Nucleus accumbens (tissue), 56 donors: ENCODE data around the gene MED25.
"Not testable (repeated sequence)": the region's sequence is repeated elsewhere in the genome, so short reads cannot be mapped to it uniquely, and the experiment has no call there.

Experiments used
- DNase-seq, 56 donors: peaks; one replicate each; lab custom pipeline; 2025; lab: John Stamatoyannopoulos, UW

MED25 gene

DNA sequence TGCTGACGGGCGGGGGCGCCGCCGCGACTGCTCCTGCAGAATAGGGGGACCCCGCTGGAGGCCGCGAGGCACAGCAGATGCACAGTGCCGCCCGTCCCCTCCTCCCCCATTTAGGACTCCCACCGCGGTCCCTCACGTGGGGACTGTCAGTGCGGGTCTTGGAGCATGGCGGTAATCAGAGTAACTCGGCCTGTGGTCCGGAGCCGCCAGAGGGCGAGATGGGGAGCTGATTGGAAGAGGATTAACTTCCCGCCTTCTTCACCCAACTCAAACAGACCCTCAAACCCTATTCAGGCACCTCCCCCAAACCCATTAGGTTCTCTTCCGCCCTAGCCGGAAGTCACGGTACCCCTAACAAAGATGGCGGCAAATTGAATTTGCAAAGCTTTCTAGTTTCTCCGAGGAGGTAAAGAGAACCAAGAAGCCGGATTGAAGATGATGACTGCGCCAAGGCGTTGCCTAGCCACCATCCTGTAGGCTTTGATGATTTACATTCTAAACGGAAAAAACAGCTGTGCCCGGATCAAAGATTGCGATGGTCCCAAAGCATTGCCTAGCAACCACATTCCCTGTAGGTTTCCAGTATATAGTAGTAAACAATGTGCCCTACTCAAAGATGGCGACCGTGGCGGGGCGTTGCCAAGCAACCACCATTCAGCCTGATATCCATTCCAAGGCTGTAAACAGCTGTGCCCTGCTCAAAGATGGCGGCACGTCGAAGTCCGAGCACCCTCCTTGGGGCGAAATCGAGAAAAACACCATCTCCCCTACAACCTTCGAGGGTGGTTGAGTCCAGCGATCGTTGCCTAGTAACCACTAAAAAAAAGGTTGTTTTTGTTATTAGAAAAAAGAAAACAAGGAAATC is 4.9 kb upstream of the MED25 start, which contains the start of gene FUZ:
TSS of gene FUZ (minus strand) at position 296 of the 865 bp plus-strand sequence. CDS start at position 110, 186 bp downstream.
- peak; percentile 69 to 99 (median 95) for DNase-seq

DNA sequence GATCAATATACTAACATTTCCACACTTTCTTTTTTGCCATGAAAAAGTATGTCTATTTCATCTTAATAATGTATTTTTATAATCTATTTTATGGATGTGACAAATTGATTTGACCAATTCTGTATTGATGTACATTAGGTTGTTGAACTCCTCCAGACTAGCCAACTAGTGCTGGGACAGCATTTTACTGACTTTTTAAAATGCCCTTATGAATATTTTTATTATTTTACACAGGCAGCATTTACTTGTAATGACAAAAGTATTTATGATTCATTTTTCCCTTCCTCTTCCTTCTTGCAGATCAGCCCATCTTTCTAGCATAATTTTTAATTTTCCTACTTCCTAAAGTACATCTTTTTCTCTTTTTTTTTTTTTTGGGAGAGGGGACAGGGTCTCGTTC is 4.1 kb upstream of the MED25 start:
- no peak for DNase-seq

DNA sequence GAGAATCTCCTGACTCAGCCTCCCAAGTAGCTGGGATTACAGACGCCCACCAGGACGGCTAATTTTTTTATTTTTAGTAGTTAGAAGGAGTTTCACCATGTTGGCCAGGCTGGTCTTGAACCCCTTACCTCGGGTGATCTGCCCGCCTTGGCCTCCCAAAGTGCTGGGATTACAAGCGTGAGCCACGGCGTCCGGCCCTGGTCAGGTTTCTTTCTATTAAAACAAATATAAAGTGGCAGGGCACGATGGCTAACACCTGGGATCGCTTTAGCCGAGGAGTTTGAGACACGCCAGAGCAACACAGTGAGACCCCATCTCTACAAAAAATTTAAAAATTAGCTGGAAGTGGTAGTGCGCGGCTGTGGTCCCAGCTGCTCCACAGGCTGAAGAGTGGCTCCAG is 1.5 kb upstream of the MED25 start:
- DNase-seq, result no peak

DNA sequence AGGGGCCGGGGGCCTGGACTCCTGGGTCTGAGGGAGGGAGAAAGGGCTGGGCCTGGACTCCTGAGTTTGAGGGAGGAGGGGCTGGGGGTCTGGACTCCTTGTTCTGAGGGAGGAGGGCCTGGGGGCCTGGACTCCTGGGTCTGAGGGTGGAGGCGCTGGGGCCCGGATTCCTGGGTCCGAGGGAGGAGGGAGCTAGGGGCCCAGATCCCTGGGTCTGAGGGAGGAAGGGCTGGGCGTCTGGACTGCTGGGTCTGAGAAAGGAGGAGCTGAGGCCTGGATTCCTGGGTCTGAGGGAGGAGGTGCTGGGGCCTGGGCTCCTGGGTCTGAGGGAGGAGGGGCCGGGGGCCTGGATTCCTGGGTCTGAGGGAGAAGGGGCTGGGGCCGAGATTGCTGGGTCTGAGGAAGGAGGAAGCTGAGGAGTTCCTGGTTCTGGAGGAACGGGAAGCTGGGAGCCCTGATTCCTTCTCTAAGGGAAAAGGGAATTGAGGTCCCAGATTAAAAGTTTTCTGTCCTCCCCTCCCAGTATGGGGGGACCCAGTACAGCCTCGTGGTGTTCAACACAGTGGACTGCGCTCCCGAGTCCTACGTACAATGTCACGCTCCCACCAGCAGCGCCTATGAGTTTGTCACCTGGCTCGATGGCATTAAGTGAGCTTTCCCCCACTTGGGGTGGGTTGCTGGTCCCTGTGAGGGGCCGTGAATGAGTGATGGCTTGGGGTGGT is 721 bp downstream of the MED25 start:
- DNase-seq, result no peak

DNA sequence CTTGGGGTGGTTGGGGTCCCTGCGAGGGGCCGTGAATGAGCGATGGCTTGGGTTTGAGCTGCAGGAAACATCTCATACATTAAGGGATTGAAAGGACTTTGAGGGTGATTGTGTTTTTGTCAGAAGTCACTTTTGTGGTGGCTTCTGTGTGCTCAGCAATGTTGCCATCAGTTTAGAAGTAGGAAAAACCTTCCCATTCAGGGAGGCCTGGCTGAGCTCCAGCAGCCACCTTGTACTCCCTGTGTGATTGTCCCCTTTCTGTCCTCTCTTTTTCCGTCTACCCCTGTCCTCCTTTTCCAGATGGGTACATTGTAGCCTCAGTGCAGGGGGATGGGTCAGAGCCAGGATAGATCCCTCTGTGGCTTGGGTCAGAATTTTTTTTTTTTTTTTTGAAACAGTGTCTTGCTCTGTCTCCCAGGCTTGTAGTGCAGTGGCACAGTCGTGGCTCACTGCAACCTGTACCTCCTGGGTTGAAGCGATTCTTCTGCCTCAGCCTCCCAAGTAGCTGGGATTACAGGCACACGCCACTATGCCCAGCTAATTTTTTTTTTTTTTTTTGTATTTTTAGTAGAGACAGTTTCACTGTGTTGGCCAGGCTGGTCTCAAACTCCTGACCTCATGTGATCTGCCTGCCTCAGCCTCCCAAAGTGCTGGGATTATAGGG is 1.5 kb downstream of the MED25 start:
- DNase-seq, result not testable (repeated sequence)

DNA sequence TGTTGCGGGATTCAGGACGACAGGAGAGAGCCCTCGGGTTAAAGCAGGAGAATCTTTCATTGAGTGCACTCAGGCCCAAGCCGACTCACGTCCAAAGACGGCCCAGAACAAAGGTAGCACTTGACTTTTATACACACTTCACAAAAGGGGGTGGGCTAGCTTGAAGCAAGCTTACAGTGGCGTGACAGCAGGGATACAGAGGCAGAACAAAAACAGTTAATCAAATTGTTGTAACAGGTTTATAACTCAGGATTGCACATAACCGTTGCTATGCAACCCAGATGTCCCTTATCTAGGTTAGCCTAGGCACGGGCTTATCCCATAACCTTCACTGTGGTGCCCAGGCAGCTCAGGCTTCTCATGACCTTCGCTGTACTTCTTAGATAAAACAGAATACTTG is 2.0 kb downstream of the MED25 start:
- no peak for DNase-seq

DNA sequence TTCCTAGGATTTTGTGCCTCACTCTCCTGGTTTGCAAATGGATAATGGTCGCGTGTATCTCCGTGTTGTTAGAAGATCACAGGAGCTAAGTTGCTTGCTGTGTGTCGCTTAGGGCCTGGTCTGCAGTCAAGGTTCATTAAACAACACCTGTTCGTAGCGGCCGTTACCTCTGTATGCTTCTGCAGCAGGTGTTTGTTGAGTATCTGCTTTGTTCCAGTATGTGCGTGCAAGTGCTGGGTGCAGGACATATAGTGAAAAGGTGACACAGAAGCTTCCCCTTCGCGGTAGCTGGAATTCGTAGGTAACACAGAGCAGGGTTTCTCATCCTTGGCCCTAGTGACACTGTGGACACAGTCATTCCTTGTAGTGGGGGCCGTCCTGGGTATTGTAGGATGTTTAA is 5.4 kb downstream of the MED25 start:
- DNase-seq, result no peak

DNA sequence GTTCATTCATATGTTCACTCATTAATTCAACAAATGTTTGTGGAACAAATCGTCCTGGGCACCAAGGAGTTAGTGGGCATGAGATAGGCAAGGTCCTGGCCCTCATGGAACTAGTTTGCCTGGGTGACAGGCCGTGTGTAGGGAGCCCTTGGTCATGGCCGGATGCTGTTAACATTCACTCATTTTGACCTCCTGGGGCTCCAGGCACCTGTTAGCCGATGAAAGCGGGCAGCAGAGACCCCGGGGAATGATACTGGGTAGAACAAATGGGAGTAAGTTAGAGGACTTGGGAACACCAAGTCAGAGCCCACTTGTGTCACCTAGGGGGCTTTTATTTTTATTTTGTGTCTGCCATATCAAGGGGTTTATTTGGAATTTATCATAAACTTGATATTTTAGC is 6.6 kb downstream of the MED25 start:
- DNase-seq, result no peak

DNA sequence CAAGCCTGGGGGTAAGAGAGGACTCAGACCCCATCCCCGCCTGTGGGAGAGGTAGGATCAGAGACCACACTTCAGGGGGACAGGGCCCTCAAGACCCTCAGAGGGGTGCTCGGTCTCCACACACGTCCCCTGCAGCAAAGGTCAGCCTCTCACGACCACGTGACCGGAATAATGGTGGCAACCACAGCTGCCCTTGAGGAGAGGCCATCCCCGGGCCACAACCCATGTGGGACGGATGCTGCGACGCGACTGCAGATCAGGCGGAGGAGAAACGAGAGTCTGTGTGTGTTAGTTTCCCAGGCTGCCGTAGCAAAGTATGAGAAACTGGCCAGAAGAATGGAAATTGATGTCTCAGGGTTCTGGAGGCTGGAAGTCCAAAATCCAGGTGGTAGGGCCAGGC is 8.9 kb downstream of the MED25 start:
- DNase-seq, result no peak

DNA sequence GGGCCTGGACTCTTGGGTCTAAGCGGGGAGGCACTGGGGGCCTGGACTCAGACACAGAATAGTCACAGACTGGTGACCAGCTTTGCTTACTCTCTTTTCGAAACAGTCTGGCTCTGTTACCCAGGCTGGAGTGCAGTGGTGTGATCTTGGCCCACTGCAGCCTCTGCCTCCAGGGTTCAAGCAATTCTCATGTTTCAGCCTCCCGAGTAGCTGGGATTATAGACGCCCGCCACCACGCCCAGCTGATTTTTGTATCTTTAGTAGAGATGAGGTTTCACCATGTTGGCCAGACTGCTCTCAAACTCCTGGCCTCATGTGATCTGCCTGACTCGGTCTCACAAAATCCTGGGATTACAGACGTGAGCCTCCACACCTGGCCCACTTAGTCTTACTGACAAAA is 11.1 kb downstream of the MED25 start:
- no peak for DNase-seq

DNA sequence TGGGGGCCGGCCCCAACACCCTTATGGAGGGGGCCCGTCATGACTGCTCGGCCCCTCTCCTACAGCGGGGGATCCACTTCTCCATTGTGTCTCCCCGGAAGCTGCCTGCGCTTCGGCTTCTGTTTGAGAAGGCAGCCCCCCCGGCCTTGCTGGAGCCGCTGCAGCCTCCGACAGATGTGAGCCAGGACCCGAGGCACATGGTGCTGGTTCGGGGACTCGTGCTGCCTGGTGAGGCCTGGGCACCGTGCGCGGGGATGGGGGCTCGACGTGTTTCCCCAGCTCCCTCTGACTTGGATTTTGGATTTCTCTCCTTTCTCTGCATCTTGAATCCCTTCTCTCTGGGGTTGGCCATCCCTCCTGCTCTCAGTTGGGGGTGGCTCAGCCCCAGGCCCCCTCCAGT is 11.6 kb downstream of the MED25 start:
- DNase-seq, result no peak

DNA sequence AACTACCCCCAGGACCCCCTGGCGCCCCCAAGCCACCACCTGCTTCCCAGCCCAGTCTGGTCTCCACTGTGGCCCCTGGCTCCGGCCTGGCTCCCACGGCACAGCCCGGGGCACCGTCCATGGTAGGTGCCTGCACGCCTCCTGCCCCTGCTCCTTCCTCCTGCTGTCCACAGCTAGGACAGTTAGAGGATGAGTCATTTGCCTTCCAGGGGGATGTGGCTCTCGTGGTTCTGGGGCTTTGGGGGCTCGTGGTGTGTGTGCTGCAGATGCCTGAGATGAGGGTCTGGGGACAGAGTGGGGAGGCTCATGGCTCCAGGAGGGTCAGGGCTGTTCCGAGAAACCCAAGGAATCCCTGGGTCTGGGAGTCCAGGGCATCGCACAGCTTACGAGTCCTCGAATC is 12.7 kb downstream of the MED25 start:
- no peak for DNase-seq

DNA sequence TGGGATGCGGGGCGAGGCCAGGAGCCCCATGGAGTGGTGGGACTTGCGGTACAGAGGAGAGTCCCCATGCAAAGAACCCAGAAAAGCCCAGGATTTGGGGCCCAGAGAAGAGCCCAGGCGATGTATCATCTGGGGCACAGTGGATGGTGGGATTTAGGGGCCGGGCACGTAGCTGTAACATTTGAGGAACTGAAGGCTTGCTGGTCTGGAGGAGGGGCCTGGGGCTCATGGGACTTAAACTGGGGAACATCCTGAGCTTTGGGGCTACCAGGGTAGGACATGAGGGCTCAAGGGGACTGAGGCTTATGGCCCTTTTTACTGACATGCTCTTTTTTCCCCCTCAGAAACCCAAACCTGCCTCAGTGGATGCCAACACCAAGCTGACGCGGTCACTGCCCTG is 13.5 kb downstream of the MED25 start:
- no peak for DNase-seq

DNA sequence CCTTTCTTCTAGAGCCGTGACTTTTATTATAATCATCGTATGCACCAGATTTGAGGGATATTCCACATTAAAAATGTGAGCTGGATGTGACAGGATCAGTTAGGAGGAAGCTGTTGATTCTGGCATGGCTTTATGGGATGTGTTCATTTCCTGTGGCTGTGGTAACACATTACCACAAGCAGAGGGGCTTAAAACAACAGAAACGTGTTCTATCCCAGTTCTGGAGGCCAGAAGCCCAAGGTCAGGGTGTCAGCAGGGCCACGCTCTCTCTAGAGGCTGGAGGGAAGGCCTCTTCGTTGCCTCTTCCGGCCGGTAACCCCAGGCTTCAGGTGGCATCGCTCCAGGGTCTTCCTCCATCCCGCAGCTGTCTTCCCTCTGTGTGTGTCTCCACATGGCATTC is 14.5 kb downstream of the MED25 start:
- DNase-seq, result no peak

DNA sequence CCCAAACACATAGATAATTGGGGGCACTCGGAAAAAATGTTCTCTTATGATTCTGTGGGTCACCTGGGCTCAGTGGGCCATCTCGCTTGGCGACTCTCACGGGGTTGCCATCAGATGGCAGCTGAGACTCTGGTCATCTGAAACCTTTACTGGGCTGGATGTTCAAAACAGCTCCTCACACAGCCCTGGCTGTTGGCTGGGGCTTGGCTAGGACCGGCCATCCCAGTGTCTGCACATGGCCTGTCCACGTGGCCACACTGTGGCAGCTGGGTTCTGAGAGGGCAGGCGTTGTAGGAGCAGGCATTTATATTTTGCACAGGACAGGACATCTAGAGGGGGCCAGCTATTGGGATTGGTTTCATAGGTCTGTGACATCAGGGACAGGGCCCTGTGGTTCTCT is 15.5 kb downstream of the MED25 start:
- no peak for DNase-seq

DNA sequence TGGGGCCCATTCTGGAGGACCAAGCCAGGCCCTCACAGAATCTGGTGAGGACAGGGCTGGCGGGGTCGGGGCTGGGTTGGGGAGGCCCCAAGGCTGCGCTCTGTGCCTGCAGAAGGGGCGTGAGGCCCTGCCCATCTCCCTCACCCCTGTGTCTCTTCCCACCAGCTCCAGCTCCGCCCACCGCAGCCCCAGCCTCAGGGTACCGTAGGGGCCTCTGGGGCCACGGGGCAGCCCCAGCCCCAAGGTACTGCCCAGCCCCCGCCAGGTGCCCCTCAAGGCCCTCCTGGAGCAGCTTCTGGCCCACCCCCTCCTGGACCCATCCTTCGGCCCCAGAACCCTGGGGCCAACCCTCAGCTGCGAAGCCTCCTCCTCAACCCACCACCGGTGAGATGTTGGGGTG is 17.5 kb downstream of the MED25 start:
- no peak for DNase-seq

DNA sequence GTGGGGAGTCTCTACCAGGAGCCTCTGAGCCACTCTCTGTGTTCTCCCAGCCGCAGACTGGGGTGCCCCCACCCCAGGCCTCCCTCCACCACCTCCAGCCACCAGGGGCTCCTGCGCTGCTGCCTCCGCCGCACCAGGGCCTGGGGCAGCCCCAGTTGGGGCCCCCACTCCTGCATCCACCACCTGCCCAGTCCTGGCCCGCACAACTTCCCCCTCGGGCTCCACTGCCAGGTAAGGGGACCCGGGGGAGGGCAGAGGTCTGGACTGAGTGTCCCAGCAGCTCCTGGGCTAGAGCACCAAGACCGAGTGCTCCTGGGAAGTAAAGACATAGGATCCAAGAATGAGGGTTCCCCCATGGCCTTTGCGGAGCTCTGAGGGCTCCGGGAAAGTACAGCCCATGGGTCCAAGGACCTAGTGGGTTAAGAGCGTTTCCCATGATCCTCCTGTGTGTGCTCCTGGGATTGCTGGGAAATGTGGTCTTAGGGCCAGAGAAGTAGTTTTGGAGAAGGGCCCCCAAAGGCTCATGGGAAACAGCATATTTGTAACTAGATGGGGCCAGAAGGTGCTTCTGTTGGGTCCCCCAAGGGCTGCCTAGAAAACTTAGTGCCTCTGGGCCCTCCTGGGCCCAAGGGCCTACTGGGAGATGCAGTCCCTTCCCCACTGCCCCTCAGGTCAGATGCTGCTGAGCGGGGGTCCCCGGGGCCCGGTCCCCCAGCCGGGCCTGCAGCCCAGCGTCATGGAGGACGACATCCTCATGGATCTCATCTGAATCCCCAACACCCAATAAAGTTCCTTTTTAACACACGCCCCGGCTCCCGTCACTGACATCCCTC is 18.3 kb downstream of the MED25 start:
- no peak for DNase-seq

DNA sequence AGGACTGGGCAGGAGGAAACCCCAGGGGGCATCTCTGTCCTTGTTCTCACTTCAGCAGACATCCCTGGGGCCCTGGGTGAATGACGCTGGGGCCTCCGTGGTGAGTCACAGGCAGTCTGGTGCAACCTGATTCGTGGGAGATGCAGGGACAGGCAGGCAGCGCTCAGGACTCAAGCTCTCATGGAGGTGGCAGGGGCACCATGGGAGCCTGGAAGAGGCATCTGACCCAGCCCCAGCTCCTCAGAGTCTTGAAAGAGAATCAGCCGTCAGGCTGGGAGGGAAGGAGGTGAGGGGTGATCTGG is 18.9 kb downstream of the MED25 start:
- no peak for DNase-seq

DNA sequence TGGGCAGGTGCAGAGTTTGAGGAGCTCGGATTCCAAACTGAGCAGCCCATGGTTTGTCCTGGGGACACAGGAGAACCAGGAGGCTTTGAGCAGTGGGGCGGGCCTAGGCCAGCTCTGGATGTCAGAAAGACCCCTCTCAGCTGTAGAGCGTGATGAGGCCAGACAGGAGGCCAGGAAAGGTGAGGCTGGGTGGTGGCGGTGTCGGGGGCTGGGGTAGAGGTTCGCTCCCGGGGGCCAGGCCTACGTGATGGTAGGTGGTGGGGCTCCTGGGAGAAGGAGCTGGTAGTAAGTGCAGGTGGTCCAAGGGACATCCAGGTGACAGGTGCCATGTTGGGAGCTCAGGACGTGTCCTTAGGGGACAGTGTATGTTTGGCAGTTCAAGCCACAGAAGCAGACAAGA is 19.3 kb downstream of the MED25 start:
- no peak for DNase-seq

DNA sequence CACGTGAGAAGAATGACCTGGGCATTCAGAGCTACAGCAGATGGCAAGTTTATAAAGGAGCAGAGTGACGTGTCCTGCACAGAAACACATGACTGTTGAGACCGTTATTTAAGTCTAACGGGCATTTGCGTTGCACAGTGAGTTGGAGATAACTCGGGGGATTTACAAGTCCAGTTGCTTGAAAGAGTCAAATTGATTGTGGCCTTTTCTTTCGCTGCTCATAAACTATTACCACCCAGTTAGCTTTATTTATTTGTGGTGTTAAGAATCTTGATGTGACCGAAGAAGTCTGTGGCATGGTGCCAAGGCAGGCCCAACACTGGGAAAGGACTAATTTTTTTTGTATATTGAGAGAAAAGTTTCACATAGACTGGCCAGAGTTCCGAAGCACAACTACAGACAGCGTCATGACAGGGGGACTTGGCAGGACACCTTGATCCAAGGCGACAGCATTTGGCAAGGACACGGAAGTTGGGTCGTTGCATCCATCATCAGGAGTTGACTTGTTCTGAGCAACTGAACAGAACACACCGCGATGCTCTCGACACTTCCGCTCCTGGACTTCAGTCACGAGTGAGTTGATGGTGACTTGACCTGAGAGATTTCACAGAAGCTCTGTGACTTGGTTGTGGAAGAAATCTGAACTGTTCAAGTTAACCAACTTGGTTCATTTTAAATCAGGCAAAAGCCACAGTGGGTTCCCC is 20.9 kb downstream of the MED25 start:
- peak in 1 of 56 donors; percentile 6 for DNase-seq
